HG03064 (cell line): ENCODE measurements around the gene C3orf80.
"Not testable (repeated sequence)": the region's sequence is repeated elsewhere in the genome, so short reads cannot be mapped to it uniquely, and the experiment has no call there.

Experiments used
- ATAC-seq: cut with Tn5 transposase; IDR thresholded peaks from one replicate; pipeline ENCODE4 v1.9.1; 2021; ENCODE audit warnings: low read depth; ENCODE audit not compliant: unreplicated experiment

The C3orf80 gene

GRCh38 chr3:160210799-160211221, 14.4 kb upstream of the C3orf80 start:
- no peak for ATAC-seq

DNA sequence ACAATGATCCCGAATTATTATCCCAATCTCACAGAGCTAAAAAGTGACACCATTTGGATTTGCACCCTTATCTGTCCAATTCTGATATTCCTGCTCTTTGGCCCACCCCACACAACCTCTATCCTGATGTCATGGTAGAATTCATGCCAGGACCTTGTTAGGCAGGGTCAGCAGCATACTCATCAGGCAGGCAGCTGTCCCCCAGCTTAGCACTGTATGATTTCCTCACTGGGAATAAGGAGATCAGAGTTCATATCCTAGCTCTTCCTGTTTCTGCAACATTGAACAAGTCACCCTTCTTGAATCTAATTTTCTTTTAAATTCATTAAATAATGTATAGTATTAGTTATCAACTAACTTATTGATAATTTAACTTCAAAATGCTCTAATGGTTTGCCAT, 12.0 kb upstream of the C3orf80 start:
- ATAC-seq: no peak

GRCh38 chr3:160217675-160218074, 7.5 kb upstream of the C3orf80 start:
- ATAC-seq: no peak

DNA sequence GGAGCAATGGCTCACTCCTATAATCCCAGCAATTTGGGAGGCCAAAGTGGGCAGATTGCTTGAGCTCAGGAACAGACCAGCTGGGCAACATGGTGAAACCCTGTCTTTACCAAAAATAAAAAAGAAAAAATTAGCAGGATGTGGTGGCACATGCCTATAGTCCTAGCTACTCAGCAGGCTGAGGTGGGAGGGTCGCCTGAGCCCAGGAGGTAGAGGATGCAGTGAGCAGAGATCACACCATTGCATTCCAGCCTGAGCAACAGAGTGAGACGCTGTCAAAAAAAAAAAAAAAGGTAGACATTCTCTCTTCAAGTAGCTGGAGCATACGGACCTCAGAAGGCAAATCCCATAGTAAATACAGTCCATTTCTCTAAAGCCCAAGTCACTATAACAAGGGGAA, 7.1 kb upstream of the C3orf80 start:
- no peak for ATAC-seq

- ATAC-seq: no peak
These were observed 5.2 kb upstream of the C3orf80 start for GRCh38 chr3:160220038-160220437.

GRCh38 chr3:160221019-160221418, 4.2 kb upstream of the C3orf80 start:
- ATAC-seq: no peak

- no peak for ATAC-seq
These were observed 966 bp upstream of the C3orf80 start for GRCh38 chr3:160224256-160224655.

- ATAC-seq: no peak
These were observed 429 bp upstream of the C3orf80 start for GRCh38 chr3:160224811-160225175.

DNA sequence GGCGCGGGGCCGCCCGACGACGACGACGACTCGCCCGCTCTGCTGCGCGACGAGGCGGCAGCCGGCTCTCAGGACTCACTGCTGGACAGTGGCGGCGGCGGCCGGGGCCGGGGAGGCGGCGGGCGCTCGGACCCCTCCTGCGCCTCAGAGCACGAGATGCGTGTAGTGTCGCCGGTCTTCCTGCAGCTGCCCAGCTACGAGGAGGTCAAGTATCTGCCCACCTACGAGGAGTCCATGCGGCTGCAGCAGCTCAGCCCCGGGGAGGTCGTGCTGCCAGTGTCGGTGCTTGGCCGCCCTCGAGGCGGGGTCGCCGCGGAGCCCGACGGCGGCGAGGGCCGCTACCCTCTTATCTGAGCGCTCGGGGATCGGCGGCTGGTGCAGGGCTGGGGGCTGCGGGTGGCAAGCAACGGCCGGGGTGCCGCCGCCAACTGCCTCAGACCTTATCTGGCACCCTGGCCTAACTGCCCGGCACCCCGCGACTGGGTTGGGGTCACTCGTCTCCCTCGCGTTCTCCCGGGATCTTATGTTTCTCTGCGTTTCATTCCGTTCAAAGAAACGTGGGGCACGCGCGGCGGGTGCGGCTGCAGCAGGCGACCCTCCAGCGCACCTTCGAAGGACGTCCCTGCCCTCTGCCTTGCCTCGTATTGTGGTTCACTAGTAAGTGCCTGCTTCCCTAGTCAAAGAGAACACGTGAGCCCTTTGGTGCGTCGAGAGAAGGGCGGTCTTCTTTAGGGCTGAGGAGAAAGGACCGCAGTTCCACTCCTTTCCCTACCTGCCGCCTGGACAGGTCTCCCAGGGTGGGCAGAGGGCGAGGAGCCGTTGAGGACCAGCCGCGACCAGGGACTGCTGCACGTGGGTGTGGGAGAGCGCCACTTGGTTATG, 1.0 kb downstream of the C3orf80 start:
- ATAC-seq: peak; percentile 27

DNA sequence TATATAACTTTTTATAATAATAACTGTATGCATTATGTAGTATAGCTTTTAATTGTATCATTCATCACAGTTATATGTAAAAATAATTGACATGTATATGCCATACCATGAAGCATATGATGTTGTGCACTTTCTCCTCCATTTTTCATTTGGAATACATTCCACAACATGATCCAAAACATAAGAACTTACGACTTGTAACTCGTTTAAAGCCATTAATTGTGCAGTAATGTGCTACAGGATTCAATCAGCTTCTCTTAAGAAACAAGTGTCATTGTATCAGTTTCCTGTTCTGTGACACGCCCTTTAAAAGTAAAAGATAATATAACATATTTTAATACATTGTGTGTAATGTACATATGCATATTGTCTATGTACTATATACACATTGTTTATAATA, 2.2 kb downstream of the C3orf80 start:
- ATAC-seq: no peak

DNA sequence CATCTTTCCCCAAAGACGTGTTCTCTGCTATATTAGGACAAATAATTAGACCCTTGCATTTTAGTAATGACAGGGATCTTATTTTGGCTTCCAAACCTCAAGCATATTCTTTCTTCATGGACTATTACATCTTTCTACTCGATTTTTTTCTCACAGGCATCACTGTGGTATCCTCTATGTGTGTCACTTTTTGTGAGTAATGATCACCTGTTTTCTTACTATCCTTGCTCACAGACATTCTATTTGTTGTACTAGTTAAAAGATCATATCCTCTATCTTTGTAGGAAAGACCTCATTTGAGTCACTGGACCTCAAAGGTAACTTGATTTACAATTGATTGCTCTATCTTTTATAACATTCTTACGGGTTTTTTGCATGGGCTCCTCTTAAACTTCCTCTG, 6.8 kb downstream of the C3orf80 start:
- ATAC-seq: no peak

DNA sequence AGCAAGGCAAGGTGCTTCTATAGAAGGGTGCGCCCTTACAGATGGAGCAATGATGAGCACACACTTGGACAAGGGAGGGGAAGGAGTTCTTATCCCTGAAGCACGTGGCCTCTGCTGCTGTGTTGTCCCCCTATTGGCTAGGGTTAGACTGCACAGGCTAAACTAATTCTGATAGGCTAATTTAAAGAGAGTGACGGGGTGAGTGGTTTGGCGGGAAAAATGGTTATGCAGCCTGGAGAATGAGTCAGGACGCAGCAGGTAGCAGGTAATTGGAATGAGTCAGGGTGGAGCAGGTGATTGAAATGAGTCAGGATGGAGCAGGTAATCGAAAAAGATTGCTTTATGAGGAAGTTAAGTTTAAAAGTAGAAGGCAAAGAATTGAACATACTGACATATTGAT, 15.5 kb downstream of the C3orf80 start:
- not testable (repeated sequence) for ATAC-seq

DNA sequence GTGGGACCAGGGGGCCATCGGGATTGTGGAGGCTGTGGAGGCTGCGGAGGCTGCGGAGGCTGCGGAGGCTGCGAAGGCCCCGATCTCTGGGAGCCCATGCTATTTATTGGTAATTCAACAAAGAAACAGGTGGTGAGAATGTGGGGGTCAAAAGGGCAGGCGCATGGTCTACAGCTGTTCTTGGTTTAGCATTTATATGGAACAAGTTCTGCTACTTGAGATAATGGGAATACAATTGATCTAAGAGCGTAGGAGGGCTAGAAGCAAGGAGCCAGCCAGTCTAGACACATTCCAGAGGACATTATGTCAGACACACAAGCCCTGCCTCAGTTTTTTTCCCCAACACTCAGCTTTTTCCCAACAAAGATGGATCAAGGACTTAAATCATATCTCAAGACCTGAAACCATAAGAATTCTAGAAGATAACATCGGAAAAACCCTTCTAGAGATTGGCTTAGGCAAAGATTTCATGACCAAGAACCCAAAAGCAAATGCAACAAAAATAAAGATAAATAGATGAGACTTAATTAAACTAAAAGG, 20.1 kb downstream of the C3orf80 start:
- no peak for ATAC-seq

- ATAC-seq: no peak
These were observed 22.5 kb downstream of the C3orf80 start for GRCh38 chr3:160247766-160248165.

- no peak for ATAC-seq
These were observed 28.1 kb downstream of the C3orf80 start for GRCh38 chr3:160253298-160253697.

- ATAC-seq: no peak
These were observed 32.4 kb downstream of the C3orf80 start for GRCh38 chr3:160257606-160258005.

GRCh38 chr3:160259589-160259988, 34.4 kb downstream of the C3orf80 start:
- no peak for ATAC-seq

DNA sequence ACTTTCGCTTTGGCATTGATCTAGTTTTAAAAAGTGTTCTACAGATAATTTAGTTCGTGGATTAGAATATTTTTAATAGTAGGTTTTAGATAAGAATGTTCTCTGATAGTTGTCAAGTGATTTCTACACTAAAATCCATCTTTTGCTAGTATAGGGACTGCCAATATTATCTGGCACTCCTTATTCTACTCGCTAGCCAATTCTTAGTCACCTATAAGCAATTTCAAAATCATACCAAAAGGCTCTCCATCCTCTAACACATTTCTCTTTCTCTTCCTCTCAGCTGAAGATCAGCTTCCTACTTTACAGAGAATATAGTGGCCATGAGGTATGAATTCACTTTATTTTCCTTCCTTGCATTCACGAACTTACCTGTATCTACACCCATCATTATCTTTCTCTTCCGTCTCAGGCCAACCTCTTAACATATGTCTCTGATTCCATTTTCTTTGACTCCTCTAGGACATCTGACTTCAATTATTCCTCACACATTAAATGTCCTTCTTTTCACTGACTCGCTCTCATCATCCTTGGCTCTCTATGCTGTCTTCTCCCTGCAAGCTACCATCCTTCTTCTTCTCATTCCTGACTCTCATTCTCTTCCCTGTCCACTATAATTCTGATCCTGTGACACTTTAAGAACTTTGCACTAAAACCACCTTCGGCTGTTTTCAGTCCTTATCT, 35.5 kb downstream of the C3orf80 start:
- ATAC-seq: no peak

DNA sequence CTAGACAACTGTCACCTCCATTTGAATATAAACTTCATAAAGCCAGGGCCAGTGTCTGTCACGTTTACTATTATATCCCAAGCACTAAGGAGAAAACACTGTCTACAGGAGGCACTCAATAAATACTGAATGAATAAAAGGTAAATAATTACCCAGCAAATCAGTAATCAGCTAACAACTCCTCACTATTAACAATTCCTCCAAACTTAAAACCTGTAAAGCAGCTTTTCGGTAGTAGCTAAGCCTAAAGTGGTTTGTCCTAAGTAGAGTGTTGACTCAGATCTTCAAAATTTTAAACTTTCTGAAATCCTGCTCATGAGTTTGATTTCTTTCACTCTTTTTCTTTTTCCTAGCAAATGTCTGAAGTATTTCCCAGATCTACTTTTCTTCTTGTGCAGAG, 39.9 kb downstream of the C3orf80 start:
- no peak for ATAC-seq
